ENCODE data around the gene NPR3. TPM values are rescaled to one million over a fixed set of nuclear protein-coding genes. Genes with fewer than 3 reads are reported as not detected.

The NPR3 gene
- total and polyA plus RNA-seq, 4 donors = 0.70 to 15.4 (median 2.2) TPM

- peaks cover 0 to 4% (median 0%) of the 10 kb centered on the region in 4 donors for H3K9me3 ChIP-seq (ENCODE audit: control insufficient read depth in 4 of 4, low read length in 3 of 4)
- H3K27ac ChIP-seq (ENCODE audit: low read depth in 1 of 2, low read length in 2 of 2) = no peak overlapping the region
- WGBS = 81% methylated on average over 2 of the region's 2 CpGs
- no peak overlapping the region for H3K4me3 ChIP-seq (ENCODE audit: low read depth in 1 of 3, low read length in 3 of 3)
- no peak overlapping the region for H3K9ac ChIP-seq (ENCODE audit: low read depth in 1 of 2, low read length in 2 of 2)
- TF ChIP-seq, protein P1, sequence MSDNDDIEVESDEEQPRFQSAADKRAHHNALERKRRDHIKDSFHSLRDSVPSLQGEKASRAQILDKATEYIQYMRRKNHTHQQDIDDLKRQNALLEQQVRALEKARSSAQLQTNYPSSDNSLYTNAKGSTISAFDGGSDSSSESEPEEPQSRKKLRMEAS (IDR thresholded peaks at IDR 0.05) = no peak
- TF ChIP-seq REST (IDR thresholded peaks at IDR 0.05) (no peak), JUND (IDR thresholded peaks at IDR 0.05) (no peak), NR2F2 (IDR thresholded peaks at IDR 0.05) (no peak), YY1 (IDR thresholded peaks at IDR 0.05) (no peak), FOXA2 (IDR thresholded peaks at IDR 0.05) (no peak), ATF3 (IDR thresholded peaks at IDR 0.05) (no peak)
- DNase-seq (ENCODE audit: low spot score) = no peak
- H3K4me1 ChIP-seq (ENCODE audit: control insufficient read depth in 4 of 4, insufficient read depth in 4 of 4, low read length in 3 of 4) = no peaks in the 10 kb centered on the region
- peaks cover 0 to 2% (median 0%) of the 10 kb centered on the region in 4 donors for H3K36me3 ChIP-seq (ENCODE audit: control insufficient read depth in 4 of 4, insufficient read depth in 3 of 4, low read depth in 1 of 4, low read length in 3 of 4)
- no peaks in the 10 kb centered on the region for H3K27me3 ChIP-seq (ENCODE audit: control insufficient read depth in 4 of 4, insufficient read depth in 4 of 4, low read length in 3 of 4)
Observed at GRCh38 chr5:32777222-32777621, 66.1 kb downstream of the NPR3 start.

DNA sequence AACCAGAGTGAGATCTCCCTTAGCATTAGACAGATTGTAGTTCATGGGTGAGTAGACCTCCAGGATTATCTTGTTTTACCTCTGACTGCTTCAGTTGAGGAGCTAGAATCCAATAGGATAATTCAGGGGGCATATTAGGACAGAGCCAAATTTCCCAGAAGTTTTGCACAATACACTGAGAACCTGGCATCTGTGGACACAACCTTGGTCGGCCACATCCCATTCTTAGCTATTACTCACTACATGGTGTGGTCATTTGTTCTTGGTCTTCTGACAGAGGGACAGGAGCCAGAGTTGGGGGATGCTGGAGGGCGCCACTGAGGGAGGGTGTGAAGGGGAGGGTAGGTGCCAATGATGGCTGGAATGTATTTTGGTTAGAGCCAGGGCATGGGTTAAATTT is 66.6 kb downstream of the NPR3 start:
- no peak for DNase-seq (ENCODE audit: low spot score)
- Histone ChIP-seq H3K9me3 (ENCODE audit: control insufficient read depth in 4 of 4, low read length in 3 of 4) (peaks cover 0 to 4% (median 0%) of the 10 kb centered on the region in 4 donors), H3K27ac (ENCODE audit: low read depth in 1 of 2, low read length in 2 of 2) (no peak overlapping the region), H3K4me3 (ENCODE audit: low read depth in 1 of 3, low read length in 3 of 3) (no peak overlapping the region), H3K36me3 (ENCODE audit: control insufficient read depth in 4 of 4, insufficient read depth in 3 of 4, low read depth in 1 of 4, low read length in 3 of 4) (peaks cover 0 to 2% (median 0%) of the 10 kb centered on the region in 4 donors), H3K9ac (ENCODE audit: low read depth in 1 of 2, low read length in 2 of 2) (no peak overlapping the region), H3K4me1 (ENCODE audit: control insufficient read depth in 4 of 4, insufficient read depth in 4 of 4, low read length in 3 of 4) (no peaks in the 10 kb centered on the region), H3K27me3 (ENCODE audit: control insufficient read depth in 4 of 4, insufficient read depth in 4 of 4, low read length in 3 of 4) (no peaks in the 10 kb centered on the region)
- WGBS = 79% methylated on average over 2 of the region's 2 CpGs
- TF ChIP-seq, protein P2, sequence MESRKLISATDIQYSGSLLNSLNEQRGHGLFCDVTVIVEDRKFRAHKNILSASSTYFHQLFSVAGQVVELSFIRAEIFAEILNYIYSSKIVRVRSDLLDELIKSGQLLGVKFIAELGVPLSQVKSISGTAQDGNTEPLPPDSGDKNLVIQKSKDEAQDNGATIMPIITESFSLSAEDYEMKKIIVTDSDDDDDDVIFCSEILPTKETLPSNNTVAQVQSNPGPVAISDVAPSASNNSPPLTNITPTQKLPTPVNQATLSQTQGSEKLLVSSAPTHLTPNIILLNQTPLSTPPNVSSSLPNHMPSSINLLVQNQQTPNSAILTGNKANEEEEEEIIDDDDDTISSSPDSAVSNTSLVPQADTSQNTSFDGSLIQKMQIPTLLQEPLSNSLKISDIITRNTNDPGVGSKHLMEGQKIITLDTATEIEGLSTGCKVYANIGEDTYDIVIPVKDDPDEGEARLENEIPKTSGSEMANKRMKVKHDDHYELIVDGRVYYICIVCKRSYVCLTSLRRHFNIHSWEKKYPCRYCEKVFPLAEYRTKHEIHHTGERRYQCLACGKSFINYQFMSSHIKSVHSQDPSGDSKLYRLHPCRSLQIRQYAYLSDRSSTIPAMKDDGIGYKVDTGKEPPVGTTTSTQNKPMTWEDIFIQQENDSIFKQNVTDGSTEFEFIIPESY (IDR thresholded peaks at IDR 0.05) = no peak
- TF ChIP-seq FOXA1 (IDR thresholded peaks at IDR 0.05) = no peak
- TF ChIP-seq, protein P1 (IDR thresholded peaks at IDR 0.05) = no peak
- TF ChIP-seq HNF4A (conservative IDR thresholded peaks at IDR 0.05) = no peak
- TF ChIP-seq REST (IDR thresholded peaks at IDR 0.05) = no peak
- TF ChIP-seq RXRA (IDR thresholded peaks at IDR 0.05) = no peak
- TF ChIP-seq ATF3 (IDR thresholded peaks at IDR 0.05) = no peak
- no peak for TF ChIP-seq YY1 (IDR thresholded peaks at IDR 0.05)
- TF ChIP-seq GABPA (IDR thresholded peaks at IDR 0.05 in 1 of 2, conservative IDR thresholded peaks at IDR 0.05 in 1 of 2) = no peak
- TF ChIP-seq EGR1 (IDR thresholded peaks at IDR 0.05; ENCODE audit: low read depth in 2 of 2) = no peak
- TF ChIP-seq SP1 (IDR thresholded peaks at IDR 0.05) = no peak
- no peak for TF ChIP-seq CTCF (IDR thresholded peaks at IDR 0.05; ENCODE audit: low read depth, low read length, missing input control)
- no peak for TF ChIP-seq TAF1 (conservative IDR thresholded peaks at IDR 0.05)
- TF ChIP-seq NR2F2 (IDR thresholded peaks at IDR 0.05) = no peak

All from liver (tissue), 9 donors.